Stimulated activated naive CD8-positive, alpha-beta T cell treated with anti-CD3 and anti-CD28 coated beads, Interleukin-15, amount 100 ng/mL, for 72 hours (primary cell): ENCODE data around the gene RIC8B.

Experiments
- ATAC-seq: fragments of 150-1000 bp; cut with Tn5 transposase; 2 replicates; pipeline ENCODE4 v1.10.0; 2021; ENCODE audit warnings: mild to moderate bottlenecking, moderate library complexity
- DNase-seq, 2 donors: peaks; one replicate each; pipeline ENCODE4 v3.0.0; 2021 to 2022
- H3K27ac Mint-ChIP-seq, 2 donors: one replicate each; pipeline ENCODE4 v1.8.0; 2022; ENCODE audit warnings: mild to moderate bottlenecking in 2 of 2, mixed read lengths in 2 of 2, moderate library complexity in 2 of 2
- H3K27me3 Mint-ChIP-seq: one replicate; pipeline ENCODE4 v1.8.0; 2022; ENCODE audit warnings: mixed read lengths
- H3K4me1 Mint-ChIP-seq: one replicate; pipeline ENCODE4 v1.8.0; 2022; ENCODE audit warnings: mild to moderate bottlenecking, mixed read lengths
- H3K4me3 Mint-ChIP-seq, 2 donors: one replicate each; pipeline ENCODE4 v1.8.0; 2022; ENCODE audit warnings: mild to moderate bottlenecking in 2 of 2, mixed read lengths in 2 of 2, moderate library complexity in 1 of 2
- H3K9me3 Mint-ChIP-seq, 2 donors: one replicate each; pipeline ENCODE4 v1.8.0; 2022; ENCODE audit warnings: mixed read lengths in 2 of 2

The RIC8B gene

DNA sequence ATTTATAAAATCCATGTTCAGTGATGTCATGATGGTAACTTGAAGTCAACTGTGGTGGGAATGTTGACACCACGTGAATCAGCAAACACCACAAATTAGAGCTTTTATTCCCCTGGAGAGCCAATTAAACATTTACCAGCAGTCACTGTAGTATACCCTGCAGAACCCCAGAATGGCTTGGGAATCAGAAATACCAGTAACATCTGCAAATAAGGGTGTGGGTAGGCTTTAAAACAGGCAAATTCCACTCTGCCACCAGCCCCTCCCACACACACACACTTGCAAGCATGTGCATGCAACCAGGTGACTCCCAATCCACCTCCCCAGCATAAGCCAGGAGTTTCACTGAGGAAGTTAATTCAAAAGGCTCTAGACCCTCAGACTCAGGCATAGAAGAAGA, 117.6 kb downstream of the RIC8B start:
- H3K27me3 Mint-ChIP-seq = no peaks in the 10 kb centered on the region
- peaks cover 5% of the 10 kb centered on the region for H3K4me1 Mint-ChIP-seq
- H3K9me3 Mint-ChIP-seq = no peaks in the 10 kb centered on the region
- DNase-seq = no peak
- no peak overlapping the region for H3K4me3 Mint-ChIP-seq
- H3K27ac Mint-ChIP-seq = no peak overlapping the region
- ATAC-seq = no peak

- H3K4me3 Mint-ChIP-seq = no peak overlapping the region
- H3K4me1 Mint-ChIP-seq = peaks cover 5% of the 10 kb centered on the region
- H3K27me3 Mint-ChIP-seq = no peaks in the 10 kb centered on the region
Observed at GRCh38 chr12:106893451-106893850, 119.0 kb downstream of the RIC8B start.

DNA sequence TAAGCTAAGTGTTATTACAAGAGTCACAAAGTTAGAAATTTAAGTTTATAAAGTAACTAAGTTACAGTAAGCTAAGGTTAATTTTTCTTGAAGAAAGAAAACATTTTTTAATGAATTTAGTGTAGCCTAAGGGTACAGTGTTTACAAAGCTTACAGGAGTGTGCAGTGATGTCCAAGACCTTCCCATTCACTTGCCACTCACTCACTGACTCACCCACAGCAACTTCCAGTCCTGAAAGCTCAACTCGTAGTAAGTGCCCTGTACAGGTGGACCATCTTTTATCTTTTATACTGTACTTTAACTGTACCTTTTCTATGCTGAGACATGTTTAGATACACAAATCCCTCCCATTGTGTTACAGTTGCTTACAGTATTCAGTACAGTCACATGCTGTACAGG, 120.3 kb downstream of the RIC8B start:
- Mint-ChIP-seq H3K27me3 (no peaks in the 10 kb centered on the region), H3K9me3 (no peaks in the 10 kb centered on the region), H3K4me3 (no peak overlapping the region), H3K4me1 (peaks cover 5% of the 10 kb centered on the region), H3K27ac (no peak overlapping the region)
- no peak for DNase-seq
- no peak for ATAC-seq

More at GRCh38 chr12:106893451-106893850, 119.0 kb downstream of the RIC8B start:
- no peak for DNase-seq
- Mint-ChIP-seq H3K27ac (no peak overlapping the region), H3K9me3 (no peaks in the 10 kb centered on the region)
- no peak for ATAC-seq

- no peak overlapping the region for H3K27ac Mint-ChIP-seq
- H3K4me3 Mint-ChIP-seq = no peak overlapping the region
- DNase-seq (no peak), ATAC-seq (no peak)
- H3K27me3 Mint-ChIP-seq = peaks cover 11% of the 10 kb centered on the region
- H3K9me3 Mint-ChIP-seq = no peaks in the 10 kb centered on the region
- peaks cover 5% of the 10 kb centered on the region for H3K4me1 Mint-ChIP-seq
Observed at GRCh38 chr12:106896603-106897002, 122.1 kb downstream of the RIC8B start.

- Mint-ChIP-seq H3K9me3 (no peaks in the 10 kb centered on the region), H3K27ac (no peak overlapping the region), H3K4me3 (no peak overlapping the region), H3K27me3 (peaks cover 16% of the 10 kb centered on the region), H3K4me1 (peaks cover 5% of the 10 kb centered on the region)
- DNase-seq (no peak), ATAC-seq (no peak)
Observed at GRCh38 chr12:106897082-106897481, 122.6 kb downstream of the RIC8B start.

DNA sequence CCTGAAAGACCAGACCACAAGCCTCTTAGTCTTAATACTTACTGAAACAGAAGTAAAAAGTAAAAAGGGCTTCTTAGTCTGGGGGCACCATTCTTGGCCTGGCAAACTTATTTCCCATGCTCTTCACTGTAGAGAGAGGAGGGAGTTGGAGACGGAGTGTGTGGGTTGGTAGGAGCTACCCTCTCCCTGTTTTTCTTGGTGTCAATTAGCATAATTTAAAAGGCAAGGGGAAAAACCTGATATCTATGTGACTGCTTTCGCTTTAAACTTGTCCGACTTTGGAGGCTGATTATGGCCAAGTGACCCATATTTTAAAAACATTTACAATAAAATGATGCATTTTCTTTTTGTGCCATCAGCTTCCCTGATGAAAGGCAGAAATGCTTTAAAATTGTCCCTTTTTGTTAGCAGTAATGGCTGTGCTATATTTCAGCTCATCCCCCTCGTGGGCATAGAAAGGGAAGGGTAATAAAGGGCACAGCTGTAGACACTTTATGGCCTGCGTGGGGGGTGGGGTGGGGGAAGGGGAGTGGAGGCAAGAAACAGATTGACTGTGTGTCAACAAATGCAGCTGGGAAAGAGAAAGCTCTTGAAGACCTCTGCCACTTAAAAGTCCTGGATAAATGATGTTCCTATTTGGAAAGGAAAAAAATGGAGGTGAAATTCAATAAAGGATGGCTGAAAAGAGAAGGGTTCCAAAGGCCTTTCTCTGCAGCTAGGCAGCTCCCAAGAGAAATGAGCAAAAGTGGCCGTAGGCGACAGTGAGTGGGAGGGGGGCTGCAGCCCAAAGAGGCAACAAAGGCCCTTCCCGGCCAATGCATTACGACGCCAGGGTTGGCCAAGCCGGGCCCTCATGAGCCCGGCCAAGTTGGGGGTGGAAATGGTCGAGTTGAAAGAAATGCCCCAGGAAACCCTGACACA, 123.8 kb downstream of the RIC8B start:
- ATAC-seq (no peak), DNase-seq (no peak)
- Mint-ChIP-seq H3K4me1 (peaks cover 8% of the 10 kb centered on the region), H3K27ac (no peak overlapping the region), H3K9me3 (no peaks in the 10 kb centered on the region), H3K4me3 (no peak overlapping the region), H3K27me3 (peaks cover 27% of the 10 kb centered on the region)

GRCh38 chr12:106900554-106900953, 126.1 kb downstream of the RIC8B start:
- Mint-ChIP-seq H3K27ac (no peak overlapping the region), H3K4me3 (no peak overlapping the region), H3K27me3 (peaks cover 37% of the 10 kb centered on the region), H3K4me1 (peaks cover 11% of the 10 kb centered on the region), H3K9me3 (no peaks in the 10 kb centered on the region)
- no peak for ATAC-seq
- DNase-seq = no peak

DNA sequence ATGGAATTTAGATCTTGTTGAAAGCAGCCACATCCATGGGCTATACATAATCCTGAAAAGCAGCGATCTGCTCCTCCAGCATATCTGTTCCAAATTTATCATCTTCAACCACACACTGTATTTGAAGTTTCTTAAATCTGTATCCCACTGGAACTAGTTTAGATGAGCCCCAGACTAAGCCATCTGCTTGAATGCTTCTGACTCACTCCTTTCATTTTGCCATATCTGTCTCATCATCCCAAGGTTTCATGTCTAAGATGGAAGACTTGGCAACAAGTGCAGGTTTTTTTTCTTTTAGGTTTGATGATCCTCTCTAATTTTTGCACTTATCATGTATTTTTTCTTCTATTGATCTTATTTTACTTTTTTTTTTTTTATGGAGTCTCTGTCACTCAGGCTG, 126.8 kb downstream of the RIC8B start:
- Mint-ChIP-seq H3K4me3 (no peak overlapping the region), H3K9me3 (no peaks in the 10 kb centered on the region), H3K27me3 (peaks cover 38% of the 10 kb centered on the region), H3K4me1 (peaks cover 6% of the 10 kb centered on the region), H3K27ac (no peak overlapping the region)
- DNase-seq = no peak
- ATAC-seq = no peak

DNA sequence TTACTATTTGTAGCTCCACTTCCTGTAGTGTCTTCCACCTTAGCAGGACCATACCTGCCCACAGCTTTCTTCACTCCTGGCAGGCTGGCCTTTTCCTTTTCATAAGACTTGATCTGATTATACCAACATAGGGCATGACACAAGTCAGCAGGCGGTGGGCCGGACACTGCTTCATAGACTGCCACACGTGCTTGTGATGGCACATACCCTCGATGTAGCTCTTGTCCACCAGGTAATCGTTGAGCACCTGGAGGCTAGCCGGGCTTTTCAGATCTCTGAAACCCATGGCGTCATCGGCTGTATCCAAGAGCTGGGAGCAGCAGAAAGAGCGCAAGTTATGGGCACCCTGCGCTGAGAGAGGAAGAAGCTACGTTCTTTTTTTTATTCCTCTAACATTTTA, 127.6 kb downstream of the RIC8B start:
- peaks cover 6% of the 10 kb centered on the region for H3K4me1 Mint-ChIP-seq
- H3K4me3 Mint-ChIP-seq = no peak overlapping the region
- peaks cover 46% of the 10 kb centered on the region for H3K27me3 Mint-ChIP-seq

DNA sequence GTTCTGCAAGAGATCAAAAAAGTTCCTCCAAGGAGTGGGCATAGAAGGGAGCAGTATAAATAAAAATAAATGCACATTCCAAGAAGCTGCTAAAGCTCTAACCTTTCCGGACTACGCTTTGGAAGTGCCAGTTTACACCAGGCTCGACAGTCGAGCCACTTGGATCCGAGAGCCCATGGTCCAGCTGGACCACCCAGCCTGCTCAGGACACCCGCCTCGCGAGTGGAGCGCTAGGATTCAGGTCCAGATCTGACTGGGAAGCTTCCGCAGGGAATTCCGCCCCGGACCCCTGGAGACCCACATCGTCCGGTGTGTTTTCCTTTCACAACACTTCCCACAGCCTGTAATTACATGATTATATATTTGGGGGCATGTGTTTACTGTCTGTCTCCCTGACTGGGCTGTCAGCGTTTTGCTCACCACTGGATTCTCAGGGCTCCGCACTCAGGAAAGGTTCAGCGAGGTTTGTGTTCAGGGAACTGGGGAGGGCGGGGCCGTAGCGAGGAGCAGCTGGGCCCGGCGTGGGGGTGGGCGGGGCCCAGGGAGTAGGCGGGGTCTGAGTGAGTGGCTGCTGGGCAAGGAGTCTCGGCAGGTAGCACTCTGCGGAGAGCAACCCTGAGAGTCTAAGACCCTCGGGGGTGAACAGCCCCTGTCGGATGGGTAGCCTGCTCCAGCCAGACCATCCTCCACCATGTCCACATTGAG, 128.9 kb downstream of the RIC8B start:
- Mint-ChIP-seq H3K27me3 (peaks cover 58% of the 10 kb centered on the region), H3K4me3 (peak overlapping the region; percentile 70 to 77), H3K27ac (peak overlapping the region in 1 of 2 donors; percentile 22), H3K4me1 (peaks cover 11% of the 10 kb centered on the region), H3K9me3 (no peaks in the 10 kb centered on the region)
- ATAC-seq = peak; percentile 95
- peak; percentile 58 to 65 for DNase-seq

More for the DNA sequence above, 127.6 kb downstream of the RIC8B start:
- DNase-seq (no peak), ATAC-seq (no peak)
- no peaks in the 10 kb centered on the region for H3K9me3 Mint-ChIP-seq
- H3K27ac Mint-ChIP-seq = no peak overlapping the region

- no peak overlapping the region for H3K27ac Mint-ChIP-seq
- no peak overlapping the region for H3K4me3 Mint-ChIP-seq
- H3K4me1 Mint-ChIP-seq = peaks cover 29% of the 10 kb centered on the region
- peaks cover 56% of the 10 kb centered on the region for H3K27me3 Mint-ChIP-seq
- ATAC-seq (no peak), DNase-seq (no peak)
- no peaks in the 10 kb centered on the region for H3K9me3 Mint-ChIP-seq
Observed at GRCh38 chr12:106906715-106907114, 132.2 kb downstream of the RIC8B start.

DNA sequence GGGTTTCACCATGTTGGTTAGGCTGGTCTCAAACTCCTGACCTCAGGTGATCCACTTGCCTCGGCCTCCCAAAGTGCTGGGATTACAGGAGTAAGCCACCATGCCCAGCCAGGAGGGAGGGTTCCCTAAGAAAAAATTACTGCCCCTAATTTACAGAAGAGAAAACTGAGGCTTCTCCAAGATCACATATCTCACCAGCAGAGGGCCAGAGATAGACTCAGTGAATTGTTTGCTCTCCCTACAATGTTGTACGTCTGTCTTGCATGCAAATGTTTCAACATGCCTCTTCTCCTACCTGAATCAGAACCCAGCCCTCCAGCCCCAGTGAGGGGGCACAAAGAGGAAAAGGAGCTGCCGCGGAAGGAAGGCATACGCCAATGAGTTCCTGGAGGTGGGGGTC, 132.9 kb downstream of the RIC8B start:
- Mint-ChIP-seq H3K27me3 (peaks cover 49% of the 10 kb centered on the region), H3K27ac (no peak overlapping the region), H3K4me3 (no peak overlapping the region), H3K4me1 (peaks cover 33% of the 10 kb centered on the region), H3K9me3 (no peaks in the 10 kb centered on the region)
- ATAC-seq (no peak), DNase-seq (no peak)

- no peaks in the 10 kb centered on the region for H3K9me3 Mint-ChIP-seq
- no peak for ATAC-seq
- no peak for DNase-seq
- peaks cover 38% of the 10 kb centered on the region for H3K4me1 Mint-ChIP-seq
- no peak overlapping the region for H3K4me3 Mint-ChIP-seq
- no peak overlapping the region for H3K27ac Mint-ChIP-seq
- H3K27me3 Mint-ChIP-seq = peaks cover 44% of the 10 kb centered on the region
Observed at GRCh38 chr12:106907846-106908245, 133.4 kb downstream of the RIC8B start.

- Mint-ChIP-seq H3K4me3 (no peak overlapping the region), H3K27ac (peak overlapping the region in 1 of 2 donors; percentile 2)
Observed at GRCh38 chr12:106908561-106908960, 134.1 kb downstream of the RIC8B start.

GRCh38 chr12:106910202-106910601, 135.7 kb downstream of the RIC8B start:
- H3K9me3 Mint-ChIP-seq = no peaks in the 10 kb centered on the region
- H3K27me3 Mint-ChIP-seq = peaks cover 30% of the 10 kb centered on the region
- H3K27ac Mint-ChIP-seq = no peak overlapping the region
- H3K4me1 Mint-ChIP-seq = peaks cover 50% of the 10 kb centered on the region
- no peak for DNase-seq
- peak; percentile 41 for ATAC-seq
- H3K4me3 Mint-ChIP-seq = no peak overlapping the region

More at GRCh38 chr12:106908561-106908960, 134.1 kb downstream of the RIC8B start:
- Mint-ChIP-seq H3K4me1 (peaks cover 37% of the 10 kb centered on the region), H3K27me3 (peaks cover 37% of the 10 kb centered on the region), H3K9me3 (no peaks in the 10 kb centered on the region)
- DNase-seq (no peak), ATAC-seq (no peak)

DNA sequence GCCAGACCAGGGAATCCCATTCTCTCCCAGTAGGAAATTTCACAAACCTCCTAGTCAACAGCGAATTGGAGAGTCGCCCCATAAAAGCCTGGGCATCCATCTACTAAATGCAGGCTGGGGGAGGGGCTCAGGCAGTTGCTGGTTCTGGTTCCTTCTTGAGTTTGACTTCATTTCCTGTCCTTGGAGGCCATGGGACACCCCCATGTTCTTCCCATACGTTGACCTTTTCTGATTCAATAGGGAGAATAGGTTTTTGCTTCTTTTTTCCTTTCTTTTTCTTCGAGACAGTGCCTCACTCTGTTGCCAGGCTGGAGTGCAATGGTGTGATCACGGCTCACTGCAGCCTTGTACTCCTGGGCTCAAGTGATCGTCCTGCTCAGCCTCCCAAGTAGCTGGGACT, 137.1 kb downstream of the RIC8B start:
- no peak for DNase-seq
- Mint-ChIP-seq H3K4me3 (no peak overlapping the region), H3K27me3 (peaks cover 26% of the 10 kb centered on the region), H3K4me1 (peaks cover 58% of the 10 kb centered on the region), H3K9me3 (no peaks in the 10 kb centered on the region), H3K27ac (peak overlapping the region in 1 of 2 donors; percentile 31)
- ATAC-seq = no peak
